Endothelial cell of umbilical vein (primary cell): ENCODE results near the gene FAM114A1. TPM values are rescaled to one million over a fixed set of nuclear protein-coding genes. Genes with fewer than 3 reads are reported as not detected.

Experiments
- BruUV-seq: library from RNA; stranded (reverse); fragments of 400-500 nt; replicated peaks from 2 replicates; lab custom pipeline; 2021; lab: Mats Ljungman, UMichigan
- CTCF ChIA-PET: fragments of 300-600, 350-600 bp; sonication (Branson Sonifier 250); formaldehyde crosslinking; loops from one replicate; lab custom pipeline; 2021; ENCODE audit warnings: antibody characterized with exemption, inconsistent platforms; lab: Charles Lee
- POLR2A ChIA-PET: fragments of 300-600, 350-600 bp; sonication (Branson Sonifier 250); formaldehyde crosslinking; loops from one replicate; lab custom pipeline; 2021; ENCODE audit warnings: antibody characterized with exemption, inconsistent platforms; lab: Charles Lee
- DNase-seq: peaks from one replicate; pipeline ENCODE4 v3.0.0-alpha.2; 2011; ENCODE audit warnings: low read depth, low spot score
- FAIRE-seq: peaks from 2 replicates; lab custom pipeline; 2011; peaks lifted over from hg19 to GRCh38; lab: Jason Lieb, UNC
- H2AFZ ChIP-seq: 2 replicates; pipeline ENCODE4 v1.6.0; 2012; ENCODE audit warnings: low read depth, low read length, control low read depth, inconsistent platforms
- H3K27ac ChIP-seq: 2 replicates; pipeline ENCODE4 v1.5.1; 2011; ENCODE audit warnings: low read depth, mild to moderate bottlenecking, control low read depth, low read length, moderate library complexity; ENCODE audit not compliant: insufficient read depth
- H3K27me3 ChIP-seq, 2 experiments: 2 replicates each; pipeline versions ENCODE4 v1.6.0 to v1.6.1; 2011; ENCODE audit warnings: low read length in 2 of 2, mixed read lengths in 1 of 2; ENCODE audit not compliant: control insufficient read depth in 2 of 2, insufficient read depth in 2 of 2
- H3K36me3 ChIP-seq, 2 experiments: 2 replicates in 1 of 2; 3 replicates in 1 of 2; pipeline ENCODE4 v1.5.1; 2011; ENCODE audit warnings: low read length in 2 of 2, mild to moderate bottlenecking in 1 of 2, moderate library complexity in 1 of 2; ENCODE audit not compliant: control insufficient read depth in 2 of 2, insufficient read depth in 2 of 2; ENCODE audit errors: extremely low read depth in 1 of 2
- H3K4me1 ChIP-seq: 3 replicates; pipeline ENCODE4 v1.5.1; 2011; ENCODE audit warnings: mild to moderate bottlenecking, low read length; ENCODE audit not compliant: control insufficient read depth, insufficient read depth; ENCODE audit errors: extremely low read depth
- H3K4me2 ChIP-seq: 2 replicates; pipeline ENCODE4 v1.6.1; 2011; ENCODE audit warnings: low read length, control low read depth, mixed read lengths; ENCODE audit not compliant: insufficient read depth
- H3K4me3 ChIP-seq, 3 experiments: fragments of 200-600 bp in 1 of 3; sonication (generic), shearing (Covaris generic) in 1 of 3; replicated peaks in 1 of 3; 2 replicates each; pipeline ENCODE4 v1.5.1; 2011 to 2016; ENCODE audit warnings: control low read depth in 3 of 3, low read length in 3 of 3, mild to moderate bottlenecking in 2 of 3, inconsistent platforms in 1 of 3, low read depth in 1 of 3, moderate library complexity in 1 of 3; ENCODE audit not compliant: insufficient read depth in 1 of 3
- H3K79me2 ChIP-seq: 2 replicates; pipeline ENCODE4 v1.6.0; 2012; ENCODE audit warnings: low read length, inconsistent platforms; ENCODE audit not compliant: control insufficient read depth, insufficient read depth
- H3K9ac ChIP-seq: replicated peaks from 2 replicates; pipeline ENCODE3; 2011; ENCODE audit warnings: low read length, control low read depth; ENCODE audit not compliant: insufficient read depth; ENCODE audit errors: extremely low read depth
- H3K9me1 ChIP-seq: replicated peaks from 3 replicates; pipeline ENCODE4 v1.6.0; 2011; ENCODE audit warnings: mild to moderate bottlenecking, low read length; ENCODE audit not compliant: control insufficient read depth, insufficient read depth; ENCODE audit errors: extremely low read depth
- H3K9me3 ChIP-seq: replicated peaks from 2 replicates; pipeline ENCODE4 v1.5.1; 2012; ENCODE audit warnings: low read length, inconsistent platforms; ENCODE audit not compliant: control insufficient read depth, insufficient read depth
- H4K20me1 ChIP-seq: replicated peaks from 2 replicates; pipeline ENCODE3; 2011; ENCODE audit warnings: mild to moderate bottlenecking, low read length; ENCODE audit not compliant: control insufficient read depth, insufficient read depth; ENCODE audit errors: extremely low read depth
- CTCF ChIP-seq, 2 donors: IDR thresholded peaks; 1 replicate in 1 of 2; 2 replicates in 1 of 2; pipeline ENCODE4 v1.5.1; 2011; ENCODE audit warnings: low read length in 2 of 2, mild to moderate bottlenecking in 2 of 2, moderate library complexity in 2 of 2, control low read depth in 1 of 2, inconsistent platforms in 1 of 2, low read depth in 1 of 2; ENCODE audit not compliant: insufficient read depth in 1 of 2; ENCODE audit errors: extremely low read depth in 1 of 2
- EZH2 ChIP-seq: IDR thresholded peaks from 2 replicates; pipeline ENCODE4 v1.6.1; 2012; ENCODE audit warnings: borderline replicate concordance, low read depth, mild to moderate bottlenecking, moderate library complexity, low read length, inconsistent platforms; ENCODE audit not compliant: severe bottlenecking
- JUN ChIP-seq: IDR thresholded peaks from 2 replicates; pipeline ENCODE4 v1.6.1; 2011; ENCODE audit warnings: borderline replicate concordance, low read depth; ENCODE audit not compliant: insufficient read length, insufficient read depth
- POLR2A ChIP-seq: IDR thresholded peaks from 2 replicates; pipeline ENCODE4 v1.6.1; 2012; ENCODE audit warnings: low read depth, mild to moderate bottlenecking, control low read depth, low read length
- POLR2AphosphoS5 ChIP-seq: IDR thresholded peaks from 2 replicates; pipeline ENCODE4 v1.6.1; 2012; ENCODE audit warnings: low read depth, mild to moderate bottlenecking, control low read depth, low read length, moderate library complexity; ENCODE audit not compliant: insufficient read depth
- dilution Hi-C: fragments of 300-500 bp; cut with MboI; formaldehyde crosslinking; loops from one replicate; pipeline ENCODE4 v1.15.0; 2019; ENCODE audit warnings: low sequenced_read_pairs; ENCODE audit not compliant: extremely low pct_ligation_motif_present
- intact Hi-C: fragments of 100-400 bp; cut with micrococcal nuclease; formaldehyde crosslinking; loops from one replicate; pipeline ENCODE4 v1.10.0; 2022
- polyA plus RNA-seq, 4 experiments: library from polyadenylated mRNA; depleted of rRNA in 3 of 4; stranded (reverse) in 3 of 4; unstranded in 1 of 4; fragments of >200 nt; gene quantifications; 2 replicates each; pipeline versions ENCODE4 v1.2.1 to v1.2.3, GENCODE V29; 2011 to 2012; ENCODE audit warnings: missing spikeins in 1 of 4
- total RNA-seq: library from RNA; stranded (reverse); gene quantifications from 2 replicates; pipeline ENCODE4 v1.2.3, GENCODE V29; 2021

FAM114A1 gene
- total and polyA plus RNA-seq, 2 donors (not counting 3 experiments of a cell fraction or from before 2014, with no cell fraction given): 99.2 to 118 TPM

- POLR2A ChIA-PET: no interaction called here
- H3K79me2 ChIP-seq: no peaks in the 10 kb centered on the region
- H3K36me3 ChIP-seq: peaks cover 30 to 42% of the 10 kb centered on the region in 2 experiments
These were observed 43.7 kb downstream of the FAM114A1 start for GRCh38 chr4:38911257-38911656.

More at GRCh38 chr4:38911257-38911656, 43.7 kb downstream of the FAM114A1 start:
- Histone ChIP-seq H3K9me1 (no peaks in the 10 kb centered on the region), H4K20me1 (no peaks in the 10 kb centered on the region), H3K9me3 (no peaks in the 10 kb centered on the region), H3K9ac (no peak overlapping the region), H3K27ac (no peak overlapping the region), H2AFZ (no peak overlapping the region), H3K4me3 (no peak overlapping the region), H3K27me3 (no peaks in the 10 kb centered on the region), H3K4me2 (no peak overlapping the region), H3K4me1 (no peaks in the 10 kb centered on the region)
- no TSS peak for BruUV-seq
- intact Hi-C loops: no loop called here
- FAIRE-seq: no peak
- no peak for DNase-seq
- TF ChIP-seq JUN (no peak), CTCF (IDR thresholded peaks at IDR 0.05; ENCODE audit: extremely low read depth in 1 of 2, insufficient read depth in 1 of 2, low read depth in 1 of 2, low read length in 2 of 2) (no peak), POLR2A (no peak), EZH2 (no peak), POLR2AphosphoS5 (no peak)
- CTCF ChIA-PET: interaction anchor here (1.7 to 2.6 kb wide), 3 partner anchors 9 to 224 kb away, joined by 4 to 10 read pairs (median 7); no protein-coding TSS in a partner anchor
- dilution Hi-C loops: no loop called here
